ENCODE data around the gene FAM78B.

GRCh38 chr1:166170726-166171125, 3.9 kb upstream of the FAM78B start:
- TF ChIP-seq PHF8 (conservative IDR thresholded peaks at IDR 0.05; ENCODE audit: low read depth, low read length) (no peak), RFX5 (IDR thresholded peaks at IDR 0.05; ENCODE audit: borderline replicate concordance, low read depth, low read length) (no peak), BRCA1 (IDR thresholded peaks at IDR 0.05; ENCODE audit: low read depth, low read length) (no peak), CTCF (IDR thresholded peaks at IDR 0.05; ENCODE audit: control extremely low read depth in 1 of 3, insufficient read depth in 1 of 3, low read depth in 1 of 3, low read length in 3 of 3) (no peak), RAD21 (IDR thresholded peaks at IDR 0.05 in 1 of 2, conservative IDR thresholded peaks at IDR 0.05 in 1 of 2; ENCODE audit: low read depth in 2 of 2, low read length in 2 of 2) (no peak), POLR2A (IDR thresholded peaks at IDR 0.05; ENCODE audit: control extremely low read depth in 1 of 2, low read depth in 2 of 2, low read length in 2 of 2) (no peak), YY1 (IDR thresholded peaks at IDR 0.05; ENCODE audit: low read depth, low read length) (no peak), NRF1 (IDR thresholded peaks at IDR 0.05; ENCODE audit: low read depth, low read length) (no peak), ASH2L (IDR thresholded peaks at IDR 0.05; ENCODE audit: low read length) (no peak), GABPA (IDR thresholded peaks at IDR 0.05; ENCODE audit: borderline replicate concordance, insufficient read depth, low read length) (no peak)
